ENCODE data around the gene TMEM117.

The TMEM117 gene

GRCh38 chr12:44031472-44032185 is 195.7 kb downstream of the TMEM117 start:
- H3K4me2 ChIP-seq (ENCODE audit: insufficient read depth, low read length, poor library complexity, severe bottlenecking) = no peak overlapping the region

GRCh38 chr12:44034906-44035305 is 199.0 kb downstream of the TMEM117 start:
- Histone ChIP-seq H3K9ac (ENCODE audit: low read depth, low read length, poor library complexity) (no peak overlapping the region), H3K14ac (ENCODE audit: low read length) (no peak overlapping the region), H3K4me2 (ENCODE audit: insufficient read depth, low read length, poor library complexity, severe bottlenecking) (no peak overlapping the region), H3K27ac (replicated peaks; ENCODE audit: low read length) (no peak overlapping the region), H3K27me3 (ENCODE audit: control insufficient read depth in 3 of 3, insufficient read depth in 3 of 3, low read depth in 1 of 3, low read length in 3 of 3) (no peaks in the 10 kb centered on the region), H3K18ac (ENCODE audit: low read length) (no peak overlapping the region), H2BK15ac (ENCODE audit: low read length) (no peak overlapping the region), H4K91ac (ENCODE audit: low read depth, low read length, poor library complexity) (no peak overlapping the region), H3K36me3 (replicated peaks in 1 of 2; ENCODE audit: control insufficient read depth in 2 of 2, insufficient read depth in 2 of 2, low read length in 2 of 2) (no peaks in the 10 kb centered on the region), H3K4me3 (ENCODE audit: low read length in 2 of 2) (no peak overlapping the region), H4K8ac (ENCODE audit: low read depth, low read length) (no peak overlapping the region), H2BK120ac (ENCODE audit: low read depth, low read length) (no peak overlapping the region), H3K4ac (ENCODE audit: low read length) (no peak overlapping the region), H2AK5ac (ENCODE audit: low read depth, low read length) (no peak overlapping the region), H3K23ac (ENCODE audit: low read depth, low read length, poor library complexity) (no peak overlapping the region), H3K9me3 (replicated peaks in 1 of 2; ENCODE audit: control insufficient read depth in 2 of 2, insufficient read depth in 1 of 2, low read depth in 1 of 2, low read length in 2 of 2) (peaks cover 2 to 17% of the 10 kb centered on the region in 2 donors), H2BK5ac (ENCODE audit: low read length) (no peak overlapping the region), H3K79me1 (ENCODE audit: low read depth, low read length) (no peaks in the 10 kb centered on the region), H3K4me1 (ENCODE audit: control insufficient read depth in 2 of 2, insufficient read depth in 1 of 2, low read depth in 1 of 2, low read length in 2 of 2) (no peaks in the 10 kb centered on the region), H2AFZ (ENCODE audit: low read length) (no peak overlapping the region), H2BK12ac (ENCODE audit: low read length) (no peak overlapping the region)
- WGBS, 2 donors (ENCODE audit: extremely low coverage in 2 of 2, insufficient read length in 2 of 2, insufficient replicate concordance in 1 of 2) = no CpG with 5 or more reads among the region's 5 CpGs
- no peak for DNase-seq (ENCODE audit: low spot score)

More at GRCh38 chr12:44031472-44032185, 195.7 kb downstream of the TMEM117 start:
- no CpG with 5 or more reads among the region's 1 CpG for WGBS, 2 donors (ENCODE audit: extremely low coverage in 2 of 2, insufficient read length in 2 of 2, insufficient replicate concordance in 1 of 2)
- Histone ChIP-seq H3K27ac (replicated peaks; ENCODE audit: low read length) (no peak overlapping the region), H3K4ac (ENCODE audit: low read length) (no peak overlapping the region), H2AK5ac (ENCODE audit: low read depth, low read length) (no peak overlapping the region), H3K79me1 (ENCODE audit: low read depth, low read length) (no peaks in the 10 kb centered on the region), H2BK15ac (ENCODE audit: low read length) (no peak overlapping the region), H3K27me3 (ENCODE audit: control insufficient read depth in 3 of 3, insufficient read depth in 3 of 3, low read depth in 1 of 3, low read length in 3 of 3) (no peaks in the 10 kb centered on the region), H3K4me3 (ENCODE audit: low read length in 2 of 2) (no peak overlapping the region), H3K4me1 (ENCODE audit: control insufficient read depth in 2 of 2, insufficient read depth in 1 of 2, low read depth in 1 of 2, low read length in 2 of 2) (no peaks in the 10 kb centered on the region), H4K91ac (ENCODE audit: low read depth, low read length, poor library complexity) (no peak overlapping the region), H2AFZ (ENCODE audit: low read length) (no peak overlapping the region), H3K9me3 (replicated peaks in 1 of 2; ENCODE audit: control insufficient read depth in 2 of 2, insufficient read depth in 1 of 2, low read depth in 1 of 2, low read length in 2 of 2) (peaks cover 0 to 8% of the 10 kb centered on the region in 2 donors), H3K14ac (ENCODE audit: low read length) (no peak overlapping the region), H4K8ac (ENCODE audit: low read depth, low read length) (no peak overlapping the region), H2BK12ac (ENCODE audit: low read length) (no peak overlapping the region), H3K36me3 (replicated peaks in 1 of 2; ENCODE audit: control insufficient read depth in 2 of 2, insufficient read depth in 2 of 2, low read length in 2 of 2) (no peaks in the 10 kb centered on the region), H3K9ac (ENCODE audit: low read depth, low read length, poor library complexity) (no peak overlapping the region), H3K18ac (ENCODE audit: low read length) (no peak overlapping the region), H3K23ac (ENCODE audit: low read depth, low read length, poor library complexity) (no peak overlapping the region), H2BK5ac (ENCODE audit: low read length) (no peak overlapping the region), H2BK120ac (ENCODE audit: low read depth, low read length) (no peak overlapping the region)
- no peak for DNase-seq (ENCODE audit: low spot score)

- H3K4me1 ChIP-seq (ENCODE audit: control insufficient read depth in 2 of 2, insufficient read depth in 1 of 2, low read depth in 1 of 2, low read length in 2 of 2) = no peaks in the 10 kb centered on the region
- no peak overlapping the region for H3K4ac ChIP-seq (ENCODE audit: low read length)
- H4K8ac ChIP-seq (ENCODE audit: low read depth, low read length) = no peak overlapping the region
- no peak for DNase-seq (ENCODE audit: low spot score)
- no CpG with 5 or more reads among the region's 7 CpGs for WGBS, 2 donors (ENCODE audit: extremely low coverage in 2 of 2, insufficient read length in 2 of 2, insufficient replicate concordance in 1 of 2)
- H2BK120ac ChIP-seq (ENCODE audit: low read depth, low read length) = no peak overlapping the region
- H3K36me3 ChIP-seq (replicated peaks in 1 of 2; ENCODE audit: control insufficient read depth in 2 of 2, insufficient read depth in 2 of 2, low read length in 2 of 2) = no peaks in the 10 kb centered on the region
- no peaks in the 10 kb centered on the region for H3K79me1 ChIP-seq (ENCODE audit: low read depth, low read length)
- no peak overlapping the region for H2BK5ac ChIP-seq (ENCODE audit: low read length)
- no peak overlapping the region for H4K91ac ChIP-seq (ENCODE audit: low read depth, low read length, poor library complexity)
- no peak overlapping the region for H2BK15ac ChIP-seq (ENCODE audit: low read length)
- no peak overlapping the region for H2BK12ac ChIP-seq (ENCODE audit: low read length)
- no peak overlapping the region for H2AFZ ChIP-seq (ENCODE audit: low read length)
- H3K27me3 ChIP-seq (ENCODE audit: control insufficient read depth in 3 of 3, insufficient read depth in 3 of 3, low read depth in 1 of 3, low read length in 3 of 3) = no peaks in the 10 kb centered on the region
- H3K9ac ChIP-seq (ENCODE audit: low read depth, low read length, poor library complexity) = no peak overlapping the region
- H3K23ac ChIP-seq (ENCODE audit: low read depth, low read length, poor library complexity) = no peak overlapping the region
- H3K14ac ChIP-seq (ENCODE audit: low read length) = no peak overlapping the region
- no peak overlapping the region for H2AK5ac ChIP-seq (ENCODE audit: low read depth, low read length)
- peaks cover 2 to 9% of the 10 kb centered on the region in 2 donors for H3K9me3 ChIP-seq (replicated peaks in 1 of 2; ENCODE audit: control insufficient read depth in 2 of 2, insufficient read depth in 1 of 2, low read depth in 1 of 2, low read length in 2 of 2)
- H3K4me3 ChIP-seq (ENCODE audit: low read length in 2 of 2) = no peak overlapping the region
- no peak overlapping the region for H3K4me2 ChIP-seq (ENCODE audit: insufficient read depth, low read length, poor library complexity, severe bottlenecking)
- no peak overlapping the region for H3K27ac ChIP-seq (replicated peaks; ENCODE audit: low read length)
- no peak overlapping the region for H3K18ac ChIP-seq (ENCODE audit: low read length)
These were observed 201.1 kb downstream of the TMEM117 start for GRCh38 chr12:44036875-44037443.

DNA sequence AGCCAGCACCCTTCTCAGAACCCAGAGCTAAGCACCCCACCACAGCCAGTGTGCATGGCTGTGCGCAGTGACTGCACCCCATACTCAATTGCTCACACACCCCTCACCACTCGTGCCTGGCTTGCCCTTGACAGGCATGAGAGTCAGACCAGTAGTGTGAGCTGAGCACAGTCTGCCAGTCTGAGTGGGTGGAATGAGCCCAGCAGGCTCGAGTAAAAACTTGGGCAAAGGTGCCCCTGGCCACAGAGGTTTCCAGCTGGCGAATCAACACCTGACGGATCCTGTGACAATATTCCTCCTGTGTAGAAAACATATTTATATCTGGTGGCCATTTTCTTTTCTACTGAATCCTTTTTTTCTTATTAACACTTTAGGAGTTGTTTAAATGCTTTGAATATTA is 202.5 kb downstream of the TMEM117 start:
- Histone ChIP-seq H3K27me3 (ENCODE audit: control insufficient read depth in 3 of 3, insufficient read depth in 3 of 3, low read depth in 1 of 3, low read length in 3 of 3) (no peaks in the 10 kb centered on the region), H3K36me3 (replicated peaks in 1 of 2; ENCODE audit: control insufficient read depth in 2 of 2, insufficient read depth in 2 of 2, low read length in 2 of 2) (no peaks in the 10 kb centered on the region), H2BK12ac (ENCODE audit: low read length) (peak overlapping the region; percentile 93), H3K23ac (ENCODE audit: low read depth, low read length, poor library complexity) (no peak overlapping the region), H4K91ac (ENCODE audit: low read depth, low read length, poor library complexity) (no peak overlapping the region), H3K27ac (replicated peaks; ENCODE audit: low read length) (no peak overlapping the region), H3K9me3 (replicated peaks in 1 of 2; ENCODE audit: control insufficient read depth in 2 of 2, insufficient read depth in 1 of 2, low read depth in 1 of 2, low read length in 2 of 2) (peaks cover 2 to 9% of the 10 kb centered on the region in 2 donors), H2AK5ac (ENCODE audit: low read depth, low read length) (no peak overlapping the region), H3K79me1 (ENCODE audit: low read depth, low read length) (no peaks in the 10 kb centered on the region), H3K9ac (ENCODE audit: low read depth, low read length, poor library complexity) (peak overlapping the region; percentile 54), H3K4me2 (ENCODE audit: insufficient read depth, low read length, poor library complexity, severe bottlenecking) (no peak overlapping the region), H3K18ac (ENCODE audit: low read length) (no peak overlapping the region), H3K4me3 (ENCODE audit: low read length in 2 of 2) (no peak overlapping the region), H3K4ac (ENCODE audit: low read length) (no peak overlapping the region), H2BK15ac (ENCODE audit: low read length) (peak overlapping the region; percentile 56), H2BK5ac (ENCODE audit: low read length) (no peak overlapping the region), H3K4me1 (ENCODE audit: control insufficient read depth in 2 of 2, insufficient read depth in 1 of 2, low read depth in 1 of 2, low read length in 2 of 2) (no peaks in the 10 kb centered on the region), H3K14ac (ENCODE audit: low read length) (peak overlapping the region; percentile 63), H2BK120ac (ENCODE audit: low read depth, low read length) (no peak overlapping the region), H4K8ac (ENCODE audit: low read depth, low read length) (no peak overlapping the region), H2AFZ (ENCODE audit: low read length) (no peak overlapping the region)
- DNase-seq (ENCODE audit: low spot score) = no peak
- WGBS, 2 donors (ENCODE audit: extremely low coverage in 2 of 2, insufficient read length in 2 of 2, insufficient replicate concordance in 1 of 2) = no CpG with 5 or more reads among the region's 5 CpGs
